Measurements from ENCODE around the gene P3R3URF.
"Not testable (repeated sequence)": the region's sequence is repeated elsewhere in the genome, so short reads cannot be mapped to it uniquely, and the experiment has no call there.

Gene P3R3URF

GRCh38 chr1:46176211-46176865 is at the start of gene P3R3URF:
TSS of gene P3R3URF (minus strand) at chr1:46176488. CDS start at chr1:46176471, 17 bp downstream.
- DNase-seq = no peak

- DNase-seq = no peak
Measured at GRCh38 chr1:46224966-46225365, 48.7 kb upstream of the P3R3URF start.

GRCh38 chr1:46223472-46223943 is 47.2 kb upstream of the P3R3URF start:
- DNase-seq = peak; percentile 89 to 95

GRCh38 chr1:46223055-46223454 is 46.8 kb upstream of the P3R3URF start:
- DNase-seq = not testable (repeated sequence)

GRCh38 chr1:46221749-46222148 is 45.5 kb upstream of the P3R3URF start:
- no peak for DNase-seq

GRCh38 chr1:46220808-46221207 is 44.5 kb upstream of the P3R3URF start:
- no peak for DNase-seq

- DNase-seq = no peak
Measured at GRCh38 chr1:46219551-46220520, 43.5 kb upstream of the P3R3URF start.

DNA sequence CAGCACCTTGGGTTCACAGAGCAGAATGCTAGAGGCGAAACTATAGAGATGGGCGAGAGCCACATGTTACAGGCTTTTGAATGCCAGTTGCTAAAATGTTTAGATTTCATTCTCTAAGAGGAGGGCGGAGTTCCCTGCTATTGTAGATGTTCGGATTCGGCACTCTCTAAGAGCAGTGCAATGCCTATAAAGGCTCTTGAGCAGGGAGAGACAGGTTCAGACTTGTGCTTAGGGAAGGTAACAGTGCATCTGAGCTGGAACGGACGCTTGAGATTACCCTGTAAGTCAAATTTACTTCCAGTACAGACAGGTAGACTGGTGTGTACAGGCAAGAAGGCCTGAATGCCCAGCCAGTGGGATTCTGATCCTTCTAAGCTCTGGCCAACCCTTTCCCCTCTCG is 42.2 kb upstream of the P3R3URF start:
- peak; percentile 31 to 41 for DNase-seq

DNA sequence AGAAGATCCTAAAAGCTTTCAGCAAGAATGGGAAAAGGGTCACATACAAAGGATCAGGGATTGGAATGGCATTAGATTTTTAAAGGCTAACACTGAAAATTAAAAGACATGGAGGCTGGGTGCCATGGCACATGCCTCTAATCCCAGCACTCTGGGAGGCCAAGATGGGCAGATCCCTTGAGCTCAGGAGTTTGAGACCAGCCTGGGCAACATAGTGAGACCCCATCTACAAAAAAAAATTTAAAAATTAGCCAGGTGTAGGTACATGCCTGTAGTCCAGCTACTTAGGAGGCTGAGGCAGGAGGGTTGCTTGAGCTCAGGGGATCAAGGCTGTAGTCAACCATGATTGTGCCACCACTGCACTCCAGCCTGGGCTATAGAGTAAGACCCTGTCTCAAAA is 39.2 kb upstream of the P3R3URF start:
- no peak for DNase-seq

GRCh38 chr1:46211051-46211450 is 34.8 kb upstream of the P3R3URF start:
- no peak for DNase-seq

DNA sequence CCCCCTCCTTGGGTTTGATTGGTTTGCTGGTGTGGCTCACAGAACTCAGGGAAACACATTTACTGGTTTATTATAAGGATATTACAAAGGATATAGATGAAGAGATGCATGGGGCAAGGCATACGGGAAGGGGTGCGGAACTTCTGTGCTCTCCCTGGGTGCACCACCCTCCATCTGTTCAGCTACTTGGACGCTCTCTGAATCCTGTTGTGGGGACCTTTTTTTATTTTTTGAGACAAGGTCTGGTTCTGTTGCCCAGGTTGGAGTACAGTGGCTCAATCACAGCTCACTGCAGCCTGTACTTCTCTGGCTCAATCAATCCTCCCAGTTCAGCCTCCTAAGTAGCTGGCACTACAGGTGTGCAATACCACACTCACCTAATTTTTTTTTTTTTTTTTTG is 34.3 kb upstream of the P3R3URF start:
- no peak for DNase-seq

- DNase-seq = no peak
Measured at GRCh38 chr1:46206399-46206798, 30.1 kb upstream of the P3R3URF start.

DNA sequence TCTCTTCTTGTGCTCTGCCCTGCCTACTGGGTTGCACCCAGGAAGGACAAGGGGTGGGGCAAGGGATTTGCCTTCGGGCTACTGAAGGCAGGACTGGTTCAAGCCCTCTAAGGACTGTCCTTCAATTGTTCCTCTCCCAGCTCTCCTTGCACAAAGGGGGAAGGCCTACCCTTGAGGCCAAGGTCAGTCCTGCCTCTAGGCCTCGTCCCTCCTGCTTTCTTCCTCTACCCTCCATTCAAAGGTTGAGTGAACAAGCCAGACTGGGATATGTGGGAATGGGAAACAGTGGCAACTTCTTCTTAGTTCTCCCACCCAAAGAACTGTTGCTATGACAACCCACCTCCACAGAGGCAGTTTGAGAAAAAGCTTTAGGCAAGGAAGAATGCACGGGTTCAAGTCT is 29.5 kb upstream of the P3R3URF start:
- DNase-seq = no peak

- no peak for DNase-seq
Measured at GRCh38 chr1:46205141-46205540, 28.9 kb upstream of the P3R3URF start.

- DNase-seq = no peak
Measured at GRCh38 chr1:46204406-46204742, 28.1 kb upstream of the P3R3URF start.

DNA sequence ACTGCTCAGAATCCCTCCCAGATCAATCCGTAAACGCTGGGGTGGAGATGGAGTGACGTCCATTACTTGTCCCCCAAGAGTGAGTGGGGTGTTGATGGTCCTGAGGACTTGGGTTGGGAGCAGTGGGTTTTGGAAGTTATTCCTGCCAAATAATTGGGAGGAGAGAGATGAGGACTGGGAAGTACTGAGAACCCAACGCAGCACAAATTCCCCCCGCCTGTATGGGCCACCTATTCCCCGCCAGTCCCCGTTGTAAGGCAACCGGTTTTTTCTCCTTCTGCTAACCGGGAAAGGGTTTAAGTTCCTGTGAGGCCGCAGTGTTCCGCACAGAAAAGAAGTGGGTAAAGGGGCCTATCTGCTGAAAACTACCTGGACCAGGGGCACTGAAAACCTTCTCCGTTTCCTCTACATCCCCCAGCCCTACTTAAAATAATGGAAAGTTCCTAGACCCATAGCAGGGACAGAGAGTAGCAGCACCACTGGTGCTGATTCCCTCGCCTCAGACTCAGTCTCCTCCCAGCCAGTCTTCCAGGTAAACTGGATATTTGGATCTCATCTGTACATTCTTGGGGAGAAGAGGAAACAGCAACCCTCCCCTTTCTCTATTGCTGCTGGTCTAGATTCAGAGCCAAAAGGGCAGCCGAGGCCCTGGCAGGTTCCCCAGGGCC is 27.6 kb upstream of the P3R3URF start:
- no peak for DNase-seq

DNA sequence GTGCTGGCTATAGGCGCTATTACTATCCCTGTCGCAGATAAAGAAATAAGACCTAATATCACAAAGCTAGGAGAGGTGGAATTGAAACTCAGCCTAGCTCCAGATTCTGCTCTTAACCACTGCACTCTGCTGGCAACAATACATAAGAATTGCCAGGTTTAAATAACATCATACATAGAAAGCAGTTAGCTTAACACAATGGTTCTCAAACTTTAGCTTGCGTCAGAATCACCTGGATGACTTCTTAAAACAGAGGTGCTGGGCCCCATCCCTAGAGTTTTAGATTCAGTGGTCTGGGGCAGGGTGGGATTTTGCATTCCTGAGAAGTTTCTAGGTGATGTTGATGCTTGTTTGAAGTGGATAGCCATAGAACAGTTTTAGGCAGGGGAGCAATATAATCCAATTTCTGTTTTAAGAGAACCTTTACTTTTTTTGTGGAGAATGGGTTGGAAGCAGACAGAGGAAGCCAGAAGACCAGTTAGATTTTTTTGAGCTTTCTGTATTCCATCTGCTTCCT is 23.0 kb upstream of the P3R3URF start:
- no peak for DNase-seq

DNA sequence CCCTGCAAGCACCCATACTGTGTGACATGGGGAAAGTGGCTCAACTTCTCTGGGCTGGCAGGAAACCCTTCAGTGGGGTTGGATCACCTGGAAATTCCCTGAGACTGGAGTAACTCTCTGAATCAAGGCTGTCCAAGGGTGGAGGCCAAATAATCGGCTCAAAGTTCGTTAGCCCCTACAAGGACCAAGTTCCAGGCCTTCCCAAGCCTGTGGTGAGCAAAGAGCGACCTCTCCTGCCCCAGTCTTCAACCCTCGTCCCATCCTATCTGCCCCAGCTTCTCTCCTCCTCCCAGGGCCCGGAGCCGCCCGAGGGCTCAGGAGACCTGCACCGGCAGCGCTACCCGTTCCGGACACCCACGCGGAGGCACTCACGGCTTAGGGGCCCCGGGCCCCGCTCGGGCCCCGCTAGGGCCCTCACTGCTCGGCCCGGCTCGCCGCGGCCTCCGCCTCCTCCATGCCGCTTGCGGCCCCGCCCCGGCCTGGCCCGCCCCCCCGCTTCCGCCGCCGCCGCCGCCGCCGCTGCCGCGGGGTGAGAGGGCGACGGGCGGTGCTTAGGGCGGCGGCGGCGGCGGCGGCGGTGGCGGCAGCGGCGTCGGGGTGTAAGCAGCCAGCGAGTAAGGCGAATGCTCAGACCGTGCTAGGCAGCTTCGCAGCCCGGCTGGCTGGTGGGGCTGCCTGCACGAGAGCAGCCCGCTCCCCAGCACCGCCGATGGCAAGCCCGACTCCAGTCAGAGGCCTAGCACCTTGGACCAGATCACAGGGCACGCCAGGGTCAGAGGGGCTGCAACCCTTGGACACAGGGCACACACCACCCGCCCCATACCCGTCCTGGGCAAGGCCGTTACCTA is 21.9 kb upstream of the P3R3URF start, which contains the start of gene POMGNT1:
POMGNT1 (minus strand) TSS at position 471 of the 848 bp plus-strand sequence. CDS start 613 bp downstream, outside the sequence.
- DNase-seq = peak; percentile 47 to 89

GRCh38 chr1:46197560-46197963 is 21.3 kb upstream of the P3R3URF start:
- no peak for DNase-seq

DNA sequence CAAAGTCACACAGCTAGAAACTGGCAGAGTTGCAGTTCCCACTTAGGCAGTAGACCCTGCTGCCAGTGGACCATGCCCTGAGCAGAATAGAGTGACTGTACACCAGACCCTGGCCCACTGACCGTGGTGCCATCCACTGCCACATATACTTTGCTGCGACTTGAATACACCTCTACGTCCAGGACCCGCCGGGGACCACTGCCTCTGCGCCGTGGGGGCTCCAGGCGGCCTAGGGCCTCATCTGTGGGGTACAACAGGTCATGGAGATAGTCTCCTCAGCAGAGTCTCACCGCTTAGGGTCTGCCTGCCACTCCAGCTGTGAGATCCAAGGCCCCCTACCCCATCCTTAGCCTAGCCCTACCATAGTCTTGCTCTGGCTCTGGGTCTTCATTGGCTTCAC is 20.3 kb upstream of the P3R3URF start:
- no peak for DNase-seq

DNA sequence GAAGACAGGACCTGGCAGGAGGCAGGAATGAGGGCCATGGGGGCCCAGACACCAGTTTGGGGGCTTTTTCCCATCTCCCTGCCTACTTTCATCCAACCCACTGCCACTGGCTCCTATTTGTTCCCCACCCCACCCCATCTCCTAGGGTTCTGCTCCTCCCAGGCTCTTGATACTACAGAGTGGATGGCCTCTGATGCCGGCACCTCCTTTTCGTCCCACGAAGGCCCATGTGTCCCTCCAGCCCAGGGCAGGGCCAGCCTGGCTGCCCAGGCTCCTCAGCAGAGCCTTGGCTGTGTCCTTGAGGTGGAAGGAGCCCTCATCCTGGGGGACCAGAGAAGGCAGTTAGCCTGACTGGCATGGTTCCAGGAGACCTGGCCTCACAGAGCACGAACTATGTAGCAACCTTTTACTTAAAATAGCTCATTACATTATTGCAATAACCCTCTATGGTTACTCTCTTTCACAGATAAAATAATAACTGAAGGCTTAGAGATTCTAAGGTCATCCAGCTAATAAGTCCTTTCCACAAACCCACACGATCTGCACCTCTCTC is 18.4 kb upstream of the P3R3URF start:
- DNase-seq = no peak

All from NCI-H526 (cell line).